Body of pancreas (tissue), 4 donors: Measurements from ENCODE around the gene KREMEN1. TPM values are rescaled to one million over a fixed set of nuclear protein-coding genes. Genes with fewer than 3 reads are reported as not detected.
A peak's percentile ranks its signal among the peaks of the same experiment; 100 is the strongest.

Experiments
- ATAC-seq: fragments of 150-250 bp; one replicate; pipeline ENCODE4 v1.9.1; 2016
- DNase-seq, 4 donors: peaks; one replicate each; pipeline ENCODE4 v3.0.0-alpha.2; 2019
- H3K27ac ChIP-seq, 4 donors: fragments of 200-600 bp; sonication (generic); 1 replicate in 3 of 4; 2 replicates in 1 of 4; pipeline versions ENCODE4 v1.5.1 to v1.6.1; 2016 to 2019; ENCODE audit warnings: mild to moderate bottlenecking in 1 of 4, mixed read lengths in 1 of 4, moderate library complexity in 1 of 4
- H3K27me3 ChIP-seq, 2 donors: fragments of 200-600 bp; sonication (generic); one replicate each; pipeline ENCODE4 v1.6.0; 2016; ENCODE audit warnings: mild to moderate bottlenecking in 1 of 2
- H3K36me3 ChIP-seq, 2 donors: fragments of 200-600 bp; sonication (generic); replicated peaks in 1 of 2; 2 replicates each; pipeline ENCODE4 v1.5.1; 2016; ENCODE audit warnings: low read depth in 2 of 2; ENCODE audit not compliant: insufficient read depth in 1 of 2
- H3K4me1 ChIP-seq: fragments of 200-600 bp; sonication (generic); one replicate; pipeline ENCODE4 v1.6.0; 2016
- H3K4me3 ChIP-seq, 2 donors: fragments of 200-600 bp; sonication (generic); 1 replicate in 1 of 2; 2 replicates in 1 of 2; pipeline ENCODE4 v1.5.1; 2016 to 2019
- H3K9me3 ChIP-seq, 3 donors: fragments of 200-600 bp; sonication (generic); 1 replicate in 2 of 3; 2 replicates in 1 of 3; pipeline ENCODE4 v1.5.1; 2016
- POLR2A ChIP-seq, 3 donors: fragments of 450-650 bp; IDR thresholded peaks; one replicate each; pipeline ENCODE4 v1.6.1; 2016; ENCODE audit warnings: antibody characterized with exemption in 3 of 3, mild to moderate bottlenecking in 2 of 3
- WGBS, 2 donors: methylation state at CpG; one replicate each; pipeline ENCODE4 v1.1.5; 2017; 5-methylcytosine and 5-hydroxymethylcytosine counted together
- intact Hi-C: fragments of 100-400 bp; cut with DNase I; formaldehyde crosslinking; loops from one replicate; pipeline ENCODE4 v1.15.1; 2023
- total RNA-seq, 2 donors: library from RNA; depleted of rRNA; stranded (reverse); fragments of >200 nt; gene quantifications; one replicate each; pipeline ENCODE4 v1.1.0, GENCODE V29; 2016
- TF ChIP-seq, protein P1 (sequence below), 7 experiments: fragments of 450-650 bp in 4 of 7; fragments of 200-600 bp in 3 of 7; sonication (generic) in 3 of 7; IDR thresholded peaks; one replicate each; pipeline ENCODE4 v1.5.1; 2016 to 2019; ENCODE audit warnings: antibody characterized with exemption in 7 of 7

KREMEN1 gene
- total RNA-seq, 2 donors from 2014 or later = 6.6 to 7.3 TPM

DNA sequence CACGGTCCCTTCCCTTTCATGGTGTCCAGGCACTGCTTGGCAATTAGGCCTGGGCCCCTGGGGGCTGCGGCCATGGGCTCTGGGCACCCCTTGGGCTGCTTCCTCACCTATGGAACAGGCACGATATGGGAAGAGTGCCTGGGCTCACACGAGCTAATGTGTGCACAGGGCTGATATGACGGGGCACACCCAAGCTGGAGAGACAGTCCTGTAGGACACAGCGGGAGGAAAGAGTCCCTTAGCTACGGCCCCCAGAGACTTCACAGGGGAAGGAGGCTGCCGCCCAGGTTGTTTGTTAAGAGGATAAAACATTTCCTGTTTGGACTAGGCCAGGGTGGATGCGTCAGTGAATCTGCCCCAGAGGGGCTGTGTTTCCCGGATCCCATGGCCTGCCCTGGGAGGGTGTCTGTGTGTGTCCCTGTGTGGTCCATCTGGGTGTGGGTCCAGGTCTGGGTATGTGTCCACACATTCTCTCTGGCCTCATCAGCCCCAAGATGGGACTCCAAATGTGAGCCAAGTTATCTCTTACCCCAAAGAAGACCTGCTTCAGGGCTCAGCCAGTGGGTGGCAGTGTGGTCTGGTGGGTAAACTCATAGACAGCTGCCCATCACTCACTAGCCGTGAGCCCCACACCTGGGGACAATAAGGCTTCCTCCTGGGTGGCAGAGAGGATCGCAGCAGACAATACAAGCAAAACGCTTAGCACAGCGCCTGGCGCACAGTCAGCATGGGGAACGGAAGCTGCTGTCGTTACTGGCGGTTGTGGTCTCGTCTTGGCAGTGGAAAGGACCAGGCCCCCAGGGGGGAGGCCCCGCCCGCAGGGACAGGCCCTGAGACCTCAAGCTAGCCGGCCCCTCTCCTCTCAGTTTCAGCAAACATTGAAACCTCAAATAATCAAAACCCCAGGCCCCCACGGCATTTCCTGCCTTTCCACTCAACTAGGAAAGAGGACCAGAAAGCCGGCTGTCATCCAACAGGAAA, 129.7 kb downstream of the KREMEN1 start:
- H3K36me3 ChIP-seq = no peaks in the 10 kb centered on the region
- no peak for ATAC-seq
- H3K27me3 ChIP-seq = no peaks in the 10 kb centered on the region
- no peaks in the 10 kb centered on the region for H3K9me3 ChIP-seq
- H3K4me3 ChIP-seq = no peak overlapping the region
- H3K27ac ChIP-seq = peak overlapping the region in 1 of 4 donors; percentile 50
- TF ChIP-seq, protein P1, sequence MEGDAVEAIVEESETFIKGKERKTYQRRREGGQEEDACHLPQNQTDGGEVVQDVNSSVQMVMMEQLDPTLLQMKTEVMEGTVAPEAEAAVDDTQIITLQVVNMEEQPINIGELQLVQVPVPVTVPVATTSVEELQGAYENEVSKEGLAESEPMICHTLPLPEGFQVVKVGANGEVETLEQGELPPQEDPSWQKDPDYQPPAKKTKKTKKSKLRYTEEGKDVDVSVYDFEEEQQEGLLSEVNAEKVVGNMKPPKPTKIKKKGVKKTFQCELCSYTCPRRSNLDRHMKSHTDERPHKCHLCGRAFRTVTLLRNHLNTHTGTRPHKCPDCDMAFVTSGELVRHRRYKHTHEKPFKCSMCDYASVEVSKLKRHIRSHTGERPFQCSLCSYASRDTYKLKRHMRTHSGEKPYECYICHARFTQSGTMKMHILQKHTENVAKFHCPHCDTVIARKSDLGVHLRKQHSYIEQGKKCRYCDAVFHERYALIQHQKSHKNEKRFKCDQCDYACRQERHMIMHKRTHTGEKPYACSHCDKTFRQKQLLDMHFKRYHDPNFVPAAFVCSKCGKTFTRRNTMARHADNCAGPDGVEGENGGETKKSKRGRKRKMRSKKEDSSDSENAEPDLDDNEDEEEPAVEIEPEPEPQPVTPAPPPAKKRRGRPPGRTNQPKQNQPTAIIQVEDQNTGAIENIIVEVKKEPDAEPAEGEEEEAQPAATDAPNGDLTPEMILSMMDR (IDR thresholded peaks at IDR 0.05) = peak in 5 of 7 experiments; percentile 5 to 42 (median 37)
- TF ChIP-seq POLR2A (IDR thresholded peaks at IDR 0.05) = no peak
- peaks cover 15% of the 10 kb centered on the region for H3K4me1 ChIP-seq
- WGBS, 2 donors = 51 to 70% methylated on average over 9 to 22 of the region's 24 CpGs
- intact Hi-C loops = no loop called here
- DNase-seq = peak in 3 of 4 donors; percentile 18 to 29 (median 25)

DNA sequence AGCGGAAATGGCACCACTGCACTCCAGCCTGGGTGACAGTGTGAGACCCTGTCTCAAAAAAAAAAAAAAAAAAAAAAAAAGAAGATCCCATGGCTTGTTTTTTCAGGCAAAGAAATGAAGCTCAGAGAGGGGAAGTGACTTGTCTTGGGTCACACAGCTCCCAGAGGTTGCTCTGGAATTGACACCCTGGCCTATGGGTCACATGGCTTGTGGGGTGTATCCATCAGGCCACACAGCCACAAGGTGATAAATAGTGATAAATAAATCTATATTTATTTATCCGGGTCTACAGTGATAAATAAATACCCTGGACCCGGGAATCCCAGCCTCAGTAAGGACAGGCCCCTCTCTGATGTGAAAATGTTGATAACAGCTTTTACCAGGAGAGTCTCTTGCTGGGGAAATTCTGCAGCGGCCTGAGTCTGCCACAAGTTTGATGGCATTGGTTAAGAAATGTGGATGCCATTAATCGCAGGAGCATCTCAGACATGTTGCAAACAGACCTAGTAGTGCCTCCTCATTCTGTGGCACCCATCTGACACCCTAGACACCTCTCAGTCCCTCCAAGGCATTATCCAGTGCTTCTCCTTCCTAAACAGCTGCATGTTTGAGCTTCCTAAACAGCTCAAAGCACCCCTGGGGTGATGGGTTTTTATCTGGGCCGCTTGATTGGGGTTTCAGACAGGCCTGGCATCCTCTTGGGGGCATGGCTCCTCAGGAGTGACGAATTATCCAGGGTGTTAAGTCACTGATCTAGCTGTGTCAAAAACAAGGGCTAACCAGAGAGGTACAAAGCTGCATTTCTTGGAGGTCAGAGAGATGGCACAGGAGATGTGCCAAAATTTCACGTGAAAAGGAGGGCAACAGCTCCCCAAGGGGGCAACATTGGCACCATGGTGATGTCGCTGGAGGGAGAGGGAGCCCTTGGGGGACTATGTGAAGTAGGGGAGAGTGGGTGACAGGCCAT, 130.9 kb downstream of the KREMEN1 start:
- peaks cover 21% of the 10 kb centered on the region for H3K4me1 ChIP-seq
- no peak for TF ChIP-seq POLR2A (IDR thresholded peaks at IDR 0.05)
- TF ChIP-seq, protein P1 (IDR thresholded peaks at IDR 0.05) = no peak
- H3K36me3 ChIP-seq = no peaks in the 10 kb centered on the region
- ATAC-seq = no peak
- no peaks in the 10 kb centered on the region for H3K9me3 ChIP-seq
- 60 to 64% methylated on average over 6 to 9 of the region's 9 CpGs for WGBS, 2 donors
- intact Hi-C loops = no loop called here
- DNase-seq = no peak
- H3K4me3 ChIP-seq = no peak overlapping the region
- H3K27me3 ChIP-seq = no peaks in the 10 kb centered on the region
- peak overlapping the region in 1 of 4 donors; percentile 50 for H3K27ac ChIP-seq

DNA sequence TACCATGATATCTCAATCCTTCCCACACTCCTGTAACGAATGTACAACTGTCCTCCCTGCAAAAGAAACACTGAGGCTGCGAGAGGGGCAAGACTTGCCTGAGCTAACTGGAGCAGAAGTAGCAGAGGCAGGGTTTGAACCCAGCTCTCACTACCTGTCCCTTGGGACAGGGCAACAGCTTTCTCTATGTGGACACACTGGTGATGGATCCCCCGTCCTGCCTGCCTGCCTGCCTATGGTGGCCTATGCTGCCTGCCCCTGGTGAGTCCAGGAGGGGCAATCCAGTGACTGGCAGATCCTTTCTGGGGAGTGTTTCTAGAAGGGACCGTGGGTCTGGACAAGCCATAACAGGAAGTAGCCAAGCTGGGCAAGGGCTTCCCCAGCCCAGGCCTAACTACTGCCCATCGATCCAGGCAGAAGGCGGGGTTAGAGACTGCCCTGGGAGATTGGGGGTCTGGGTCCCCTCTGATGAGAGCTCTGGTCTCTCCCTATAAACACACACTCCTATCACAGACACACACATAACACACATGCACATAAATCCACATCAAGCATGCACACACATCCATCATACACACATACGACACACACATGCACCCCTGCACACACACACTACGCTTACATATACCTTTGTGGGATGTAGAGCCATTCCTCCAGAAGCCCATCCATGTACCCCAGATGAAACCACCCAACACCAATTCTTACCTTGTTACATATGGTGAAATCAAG, 131.8 kb downstream of the KREMEN1 start:
- intact Hi-C loops = loop anchor here (5.0 kb wide), 1 partner anchor 38 kb away; no protein-coding TSS in a partner anchor

DNA sequence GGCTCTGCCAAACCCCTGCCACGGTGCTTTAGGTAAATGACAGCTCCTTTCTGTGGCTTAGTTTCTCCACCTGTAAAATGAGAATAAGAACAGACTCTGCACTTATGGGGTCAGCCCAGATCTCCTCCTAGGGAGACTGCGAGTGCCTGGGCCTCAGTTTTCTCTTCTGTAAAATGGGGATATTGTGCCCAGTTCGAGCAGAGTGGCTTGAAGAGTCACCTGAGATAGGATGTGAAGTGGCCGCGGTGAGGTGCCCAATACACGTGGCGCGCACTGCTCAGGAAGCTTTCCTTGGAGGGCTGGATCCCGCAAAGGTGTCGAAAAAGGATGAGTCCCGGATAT, 132.4 kb downstream of the KREMEN1 start:
- Histone ChIP-seq H3K27me3 (no peaks in the 10 kb centered on the region), H3K27ac (peak overlapping the region in 3 of 4 donors; percentile 19 to 53 (median 41)), H3K9me3 (no peaks in the 10 kb centered on the region), H3K4me3 (no peak overlapping the region), H3K36me3 (no peaks in the 10 kb centered on the region), H3K4me1 (peaks cover 26% of the 10 kb centered on the region)
- DNase-seq = peak in 3 of 4 donors; percentile 39 to 52 (median 49)
- intact Hi-C loops = loop anchor here (5.0 kb wide), 1 partner anchor 37 kb away; no protein-coding TSS in a partner anchor
- WGBS, 2 donors = 42% methylated on average over 11 of the region's 11 CpGs
- ATAC-seq = peak; percentile 16
- TF ChIP-seq, protein P1 (IDR thresholded peaks at IDR 0.05) = peak in 2 of 7 experiments; percentile 5 to 9
- no peak for TF ChIP-seq POLR2A (IDR thresholded peaks at IDR 0.05)

More for the DNA sequence above, 131.8 kb downstream of the KREMEN1 start:
- Histone ChIP-seq H3K27me3 (no peaks in the 10 kb centered on the region), H3K4me1 (peaks cover 26% of the 10 kb centered on the region), H3K4me3 (no peak overlapping the region), H3K36me3 (no peaks in the 10 kb centered on the region), H3K27ac (peak overlapping the region in 1 of 4 donors; percentile 5), H3K9me3 (no peaks in the 10 kb centered on the region)
- TF ChIP-seq POLR2A (IDR thresholded peaks at IDR 0.05) = no peak
- TF ChIP-seq, protein P1 (IDR thresholded peaks at IDR 0.05) = no peak
- ATAC-seq (no peak), DNase-seq (no peak)
- 78 to 80% methylated on average over 6 to 8 of the region's 8 CpGs for WGBS, 2 donors
